Kidney (tissue), 14 donors: ENCODE results near the gene P3H2. TPM values are rescaled to one million over a fixed set of nuclear protein-coding genes. Genes with fewer than 3 reads are reported as not detected.
"Not testable (repeated sequence)": the region's sequence is repeated elsewhere in the genome, so short reads cannot be mapped to it uniquely, and the experiment has no call there.

Experiments
- DNase-seq, 5 donors: peaks; one replicate each; pipeline ENCODE4 v3.0.0-alpha.2; 2013 to 2020
- FAIRE-seq: peaks from 2 replicates; lab custom pipeline; 2012; peaks lifted over from hg19 to GRCh38; lab: Jason Lieb, UNC
- H3K27ac ChIP-seq, 2 donors: one replicate each; pipeline ENCODE4 v1.7.0; 2013; ENCODE audit warnings: low read depth in 2 of 2, low read length in 2 of 2, inconsistent platforms in 1 of 2
- H3K27me3 ChIP-seq: one replicate; pipeline ENCODE4 v1.7.1; 2013; ENCODE audit warnings: low read length, inconsistent platforms; ENCODE audit not compliant: control insufficient read depth, insufficient read depth
- H3K36me3 ChIP-seq, 3 donors: one replicate each; pipeline versions ENCODE4 v1.7.0 to v1.7.1; 2013; ENCODE audit warnings: low read length in 3 of 3, control low read depth in 1 of 3, inconsistent platforms in 1 of 3; ENCODE audit not compliant: insufficient read depth in 3 of 3, control insufficient read depth in 2 of 3
- H3K4me1 ChIP-seq, 3 donors: one replicate each; pipeline versions ENCODE4 v1.7.0 to v1.7.1; 2013; ENCODE audit warnings: low read length in 3 of 3, inconsistent platforms in 1 of 3, low read depth in 1 of 3; ENCODE audit not compliant: control insufficient read depth in 2 of 3, insufficient read depth in 2 of 3
- H3K4me3 ChIP-seq, 3 donors: one replicate each; pipeline versions ENCODE4 v1.7.0 to v1.8.1; 2013; ENCODE audit warnings: low read length in 3 of 3, control low read depth in 1 of 3, inconsistent platforms in 1 of 3
- H3K9ac ChIP-seq, 3 donors: one replicate each; pipeline versions ENCODE4 v1.7.0 to v1.7.1; 2013; ENCODE audit warnings: low read length in 3 of 3, control low read depth in 1 of 3, inconsistent platforms in 1 of 3
- H3K9me3 ChIP-seq, 3 donors: one replicate each; pipeline versions ENCODE4 v1.7.0 to v1.7.1; 2013; ENCODE audit warnings: low read length in 3 of 3, control low read depth in 1 of 3, inconsistent platforms in 1 of 3; ENCODE audit not compliant: control insufficient read depth in 2 of 3, insufficient read depth in 1 of 3
- CTCF ChIP-seq: IDR thresholded peaks from 3 replicates; pipeline ENCODE4 v1.5.1; 2012; ENCODE audit warnings: mild to moderate bottlenecking, moderate library complexity, borderline replicate concordance; ENCODE audit not compliant: insufficient read depth; ENCODE audit errors: extremely low read depth
- intact Hi-C: fragments of 100-400 bp; cut with DNase I; formaldehyde crosslinking; loops from one replicate; pipeline ENCODE4 v1.11.1; 2022
- polyA plus RNA-seq: library from polyadenylated mRNA; stranded (reverse); fragments of 350-450 nt; fragmentation: Illumina TruSeq; extraction: RNeasy Lipid Tissue Mini Kit (QIAGEN cat#74804); gene quantifications from one replicate; pipeline ENCODE4 v1.2.3, GENCODE V29; 2014; ENCODE audit warnings: low read depth, low replicate concordance; ENCODE audit not compliant: insufficient read depth
- total RNA-seq: library from RNA; stranded (reverse); fragmentation: NEBNext Ultra II Directional; extraction: Animal tissue kit (Norgen Biotek cat#: 25700); gene quantifications from one replicate; pipeline ENCODE4 v1.2.1, GENCODE V29; 2021
- donor health status: control.
- donor health status: control.
- donor health status: control.
- donor health status: control.
- donor health status: control.
- donor health status: DM: yes; HTN: yes; CAD: no.
- donor health status: Normal renal cell carcinoma (clear cell type).

The P3H2 gene
- total and polyA plus RNA-seq, 2 donors from 2014 or later: 57.2 to 103 TPM

- no peak overlapping the region for H3K27ac ChIP-seq
- intact Hi-C loops: no loop called here
- no peak overlapping the region for H3K9ac ChIP-seq
- DNase-seq: no peak
- FAIRE-seq: no peak
- no peaks in the 10 kb centered on the region for H3K36me3 ChIP-seq
- no peak overlapping the region for H3K4me3 ChIP-seq
- peaks cover 9 to 16% (median 13%) of the 10 kb centered on the region in 3 donors for H3K4me1 ChIP-seq
- TF ChIP-seq CTCF: no peak
- H3K27me3 ChIP-seq: no peaks in the 10 kb centered on the region
- H3K9me3 ChIP-seq: no peaks in the 10 kb centered on the region
These were observed 39.3 kb downstream of the P3H2 start for GRCh38 chr3:190081389-190081788.

GRCh38 chr3:190079173-190079572, 41.5 kb downstream of the P3H2 start:
- H3K27ac ChIP-seq, H3K9me3 ChIP-seq, DNase-seq, H3K36me3 ChIP-seq, H3K9ac ChIP-seq, H3K4me3 ChIP-seq, FAIRE-seq, intact Hi-C loops, H3K27me3 ChIP-seq: not testable (repeated sequence)
- peaks cover 13 to 24% (median 18%) of the 10 kb centered on the region in 3 donors for H3K4me1 ChIP-seq

DNA sequence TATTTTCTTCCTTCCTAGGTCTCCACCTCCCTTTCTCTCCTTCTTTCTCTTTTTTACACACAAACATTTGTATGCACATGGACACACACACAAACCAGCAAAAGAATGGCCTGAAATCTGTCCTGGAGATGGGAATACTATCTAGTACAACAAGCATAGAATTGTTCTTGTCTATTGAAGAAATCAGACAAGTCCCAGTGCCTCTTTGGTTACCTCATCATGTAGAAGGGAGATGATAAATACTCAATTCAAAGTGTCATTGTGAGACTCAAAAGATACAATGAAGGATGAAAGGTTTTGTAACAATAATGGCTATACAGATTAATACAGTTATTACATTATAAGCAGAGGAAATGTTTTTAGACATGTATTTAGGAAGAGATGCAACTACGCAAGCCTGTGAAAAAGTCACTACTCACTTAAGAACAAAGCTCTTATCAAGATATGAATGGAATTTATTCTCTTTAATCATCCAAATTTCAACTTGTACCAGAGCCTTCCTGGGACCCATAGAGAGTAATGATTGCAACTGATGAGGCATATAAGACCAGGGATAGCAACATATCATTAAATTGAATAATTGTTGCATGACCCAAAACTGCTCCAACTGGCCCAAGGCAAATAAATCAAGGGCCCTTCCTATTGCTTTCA, 43.2 kb downstream of the P3H2 start:
- H3K4me3 ChIP-seq: no peak overlapping the region
- TF ChIP-seq CTCF: no peak
- H3K36me3 ChIP-seq: no peaks in the 10 kb centered on the region
- peak overlapping the region; percentile 44 to 78 for H3K27ac ChIP-seq
- H3K9me3 ChIP-seq: no peaks in the 10 kb centered on the region
- FAIRE-seq (no peak), DNase-seq (no peak)
- H3K27me3 ChIP-seq: no peaks in the 10 kb centered on the region
- H3K4me1 ChIP-seq: peaks cover 21 to 38% (median 23%) of the 10 kb centered on the region in 3 donors
- intact Hi-C loops: no loop called here
- H3K9ac ChIP-seq: no peak overlapping the region

GRCh38 chr3:190076601-190077394, 43.9 kb downstream of the P3H2 start:
- peak; percentile 55 to 94 (median 82) for DNase-seq
- Histone ChIP-seq H3K9me3 (no peaks in the 10 kb centered on the region), H3K36me3 (no peaks in the 10 kb centered on the region), H3K4me3 (no peak overlapping the region), H3K27me3 (no peaks in the 10 kb centered on the region), H3K27ac (peak overlapping the region; percentile 78 to 86), H3K4me1 (peaks cover 21 to 38% (median 23%) of the 10 kb centered on the region in 3 donors), H3K9ac (peak overlapping the region in 1 of 3 donors; percentile 20)
- intact Hi-C loops: no loop called here
- peak; percentile 96 for FAIRE-seq
- TF ChIP-seq CTCF: no peak
